HG03103 (cell line): Measurements from ENCODE around the gene CDH8.
"Not testable (repeated sequence)": the region's sequence is repeated elsewhere in the genome, so short reads cannot be mapped to it uniquely, and the experiment has no call there.

ENCODE experiments used
- ATAC-seq: cut with Tn5 transposase; IDR thresholded peaks from one replicate; pipeline ENCODE4 v1.9.1; 2021; ENCODE audit warnings: low read depth; ENCODE audit not compliant: unreplicated experiment

The CDH8 gene

GRCh38 chr16:61797296-61797795 lies 238.9 kb downstream of the CDH8 start:
- ATAC-seq, result no peak

GRCh38 chr16:61792194-61792909 lies 243.9 kb downstream of the CDH8 start:
- ATAC-seq, result no peak

- ATAC-seq, result no peak
Measured at GRCh38 chr16:61791464-61791863, 244.8 kb downstream of the CDH8 start.

GRCh38 chr16:61781855-61782254 lies 254.4 kb downstream of the CDH8 start:
- ATAC-seq, result not testable (repeated sequence)

GRCh38 chr16:61780161-61780560 lies 256.1 kb downstream of the CDH8 start:
- no peak for ATAC-seq

- ATAC-seq, result no peak
Measured at GRCh38 chr16:61770301-61770700, 265.9 kb downstream of the CDH8 start.

GRCh38 chr16:61763991-61764390 lies 272.2 kb downstream of the CDH8 start:
- ATAC-seq, result no peak

- no peak for ATAC-seq
Measured at GRCh38 chr16:61763013-61763412, 273.2 kb downstream of the CDH8 start.

GRCh38 chr16:61730997-61731396 lies 305.2 kb downstream of the CDH8 start:
- ATAC-seq, result no peak

GRCh38 chr16:61726701-61727100 lies 309.5 kb downstream of the CDH8 start:
- ATAC-seq, result no peak

GRCh38 chr16:61726125-61726524 lies 310.1 kb downstream of the CDH8 start:
- no peak for ATAC-seq

- ATAC-seq, result no peak
Measured at GRCh38 chr16:61721544-61721943, 314.7 kb downstream of the CDH8 start.

GRCh38 chr16:61715393-61715792 lies 320.8 kb downstream of the CDH8 start:
- ATAC-seq, result no peak

GRCh38 chr16:61713787-61714186 lies 322.5 kb downstream of the CDH8 start:
- ATAC-seq, result no peak

- not testable (repeated sequence) for ATAC-seq
Measured at GRCh38 chr16:61699640-61700039, 336.6 kb downstream of the CDH8 start.

GRCh38 chr16:61684541-61684940 lies 351.7 kb downstream of the CDH8 start:
- ATAC-seq, result no peak

GRCh38 chr16:61681673-61682072 lies 354.6 kb downstream of the CDH8 start:
- ATAC-seq, result no peak

GRCh38 chr16:61681124-61681523 lies 355.1 kb downstream of the CDH8 start:
- no peak for ATAC-seq

- ATAC-seq, result no peak
Measured at GRCh38 chr16:61678182-61678581, 358.1 kb downstream of the CDH8 start.

- no peak for ATAC-seq
Measured at GRCh38 chr16:61677776-61678175, 358.5 kb downstream of the CDH8 start.

- no peak for ATAC-seq
Measured at GRCh38 chr16:61676740-61677139, 359.5 kb downstream of the CDH8 start.

- no peak for ATAC-seq
Measured at GRCh38 chr16:61671161-61671560, 365.1 kb downstream of the CDH8 start.

- no peak for ATAC-seq
Measured at GRCh38 chr16:61665512-61665911, 370.7 kb downstream of the CDH8 start.
